Parathyroid adenoma (tissue), 2 donors: ENCODE results near the gene BAIAP2.

Source experiments
- H2AFZ ChIP-seq: fragments of 300-600 bp; sonication (generic); one replicate; pipeline ENCODE4 v1.7.0; 2017; ENCODE audit warnings: antibody characterized with exemption, mild to moderate bottlenecking
- H3K27ac ChIP-seq: fragments of 300-600 bp; sonication (generic); one replicate; pipeline ENCODE4 v1.7.0; 2017
- H3K27me3 ChIP-seq: fragments of 300-600 bp; sonication (generic); one replicate; pipeline ENCODE4 v1.7.0; 2017; ENCODE audit warnings: low read length; ENCODE audit not compliant: control insufficient read depth, insufficient read depth
- H3K36me3 ChIP-seq: fragments of 300-600 bp; sonication (generic); one replicate; pipeline ENCODE4 v1.7.0; 2017; ENCODE audit warnings: low read length; ENCODE audit not compliant: control insufficient read depth, insufficient read depth
- H3K4me1 ChIP-seq: fragments of 300-600 bp; sonication (generic); one replicate; pipeline ENCODE4 v1.7.0; 2017; ENCODE audit warnings: control low read depth
- H3K4me2 ChIP-seq: fragments of 300-600 bp; sonication (generic); one replicate; pipeline ENCODE4 v1.7.0; 2017; ENCODE audit warnings: low read length
- H3K4me3 ChIP-seq: fragments of 300-600 bp; sonication (generic); one replicate; pipeline ENCODE4 v1.7.0; 2017; ENCODE audit warnings: low read depth, low read length
- H3K79me2 ChIP-seq: fragments of 300-600 bp; sonication (generic); one replicate; pipeline ENCODE4 v1.7.0; 2017; ENCODE audit warnings: control low read depth
- H3K9ac ChIP-seq: fragments of 300-600 bp; sonication (generic); one replicate; pipeline ENCODE4 v1.7.0; 2017; ENCODE audit warnings: mild to moderate bottlenecking
- H3K9me3 ChIP-seq: fragments of 300-600 bp; sonication (generic); one replicate; pipeline ENCODE4 v1.7.0; 2017; ENCODE audit warnings: low read length; ENCODE audit not compliant: control insufficient read depth
- CTCF ChIP-seq: fragments of 300-600 bp; sonication (generic); IDR thresholded peaks from one replicate; pipeline ENCODE4 v1.7.0; 2017; ENCODE audit warnings: antibody characterized with exemption, mild to moderate bottlenecking
- donor health status: primary hyperparathyroidism.

BAIAP2 gene

GRCh38 chr17:81069135-81069645 lies 34.2 kb downstream of the BAIAP2 start:
- Histone ChIP-seq H3K36me3 (no peaks in the 10 kb centered on the region), H3K27ac (no peak overlapping the region), H2AFZ (no peak overlapping the region), H3K9me3 (no peaks in the 10 kb centered on the region), H3K27me3 (no peaks in the 10 kb centered on the region), H3K4me1 (peaks cover 14% of the 10 kb centered on the region), H3K4me2 (no peak overlapping the region), H3K4me3 (no peak overlapping the region), H3K9ac (no peak overlapping the region), H3K79me2 (no peaks in the 10 kb centered on the region)
- no peak for TF ChIP-seq CTCF

- no peak for TF ChIP-seq CTCF
These were observed 35.7 kb downstream of the BAIAP2 start for GRCh38 chr17:81070541-81071246.

GRCh38 chr17:81071761-81072741 lies 37.1 kb downstream of the BAIAP2 start:
- no peaks in the 10 kb centered on the region for H3K36me3 ChIP-seq
- H3K79me2 ChIP-seq: peaks cover 4% of the 10 kb centered on the region
- TF ChIP-seq CTCF: no peak
- no peak overlapping the region for H3K9ac ChIP-seq
- no peak overlapping the region for H2AFZ ChIP-seq
- H3K4me2 ChIP-seq: no peak overlapping the region
- H3K9me3 ChIP-seq: no peaks in the 10 kb centered on the region
- no peaks in the 10 kb centered on the region for H3K27me3 ChIP-seq
- no peaks in the 10 kb centered on the region for H3K4me1 ChIP-seq
- H3K27ac ChIP-seq: no peak overlapping the region
- H3K4me3 ChIP-seq: no peak overlapping the region

More at GRCh38 chr17:81070541-81071246, 35.7 kb downstream of the BAIAP2 start:
- no peak overlapping the region for H2AFZ ChIP-seq
- H3K27ac ChIP-seq: no peak overlapping the region
- H3K36me3 ChIP-seq: no peaks in the 10 kb centered on the region
- no peaks in the 10 kb centered on the region for H3K79me2 ChIP-seq
- H3K4me2 ChIP-seq: no peak overlapping the region
- no peak overlapping the region for H3K4me3 ChIP-seq
- no peak overlapping the region for H3K9ac ChIP-seq
- no peaks in the 10 kb centered on the region for H3K9me3 ChIP-seq
- H3K4me1 ChIP-seq: peaks cover 10% of the 10 kb centered on the region
- no peaks in the 10 kb centered on the region for H3K27me3 ChIP-seq

GRCh38 chr17:81073967-81074839 lies 39.3 kb downstream of the BAIAP2 start:
- Histone ChIP-seq H3K4me3 (no peak overlapping the region), H3K27ac (no peak overlapping the region), H3K9me3 (no peaks in the 10 kb centered on the region), H3K4me1 (no peaks in the 10 kb centered on the region), H3K4me2 (no peak overlapping the region), H3K79me2 (peaks cover 5% of the 10 kb centered on the region), H3K27me3 (no peaks in the 10 kb centered on the region), H2AFZ (no peak overlapping the region), H3K36me3 (no peaks in the 10 kb centered on the region), H3K9ac (no peak overlapping the region)
- TF ChIP-seq CTCF: no peak
